HepG2 (cell line): ENCODE results near the gene NELFB. TPM values are rescaled to one million over a fixed set of nuclear protein-coding genes. Genes with fewer than 3 reads are reported as not detected.
A peak's percentile ranks its signal among the peaks of the same experiment; 100 is the strongest.

Experiments used
- ATF7-NPFF ChIP-seq: sonication (generic); formaldehyde crosslinking; IDR thresholded peaks from 2 replicates; pipeline ENCODE4 v1.8.1; 2023; ENCODE audit warnings: mild to moderate bottlenecking, low read depth, missing genetic modification reagents, moderate library complexity
- E2F5 ChIP-seq: sonication (generic); formaldehyde crosslinking; conservative IDR thresholded peaks from 2 replicates; pipeline ENCODE4 v1.4.0; 2020; ENCODE audit warnings: missing genetic modification reagents
- FOXO4 ChIP-seq: sonication (generic); formaldehyde crosslinking; conservative IDR thresholded peaks from 2 replicates; pipeline ENCODE4 v1.8.1; 2023; ENCODE audit warnings: missing genetic modification reagents
- GATAD1 ChIP-seq: IDR thresholded peaks from 2 replicates; pipeline ENCODE4 v1.6.1; 2016; ENCODE audit warnings: missing genetic modification reagents, missing compliant biosample characterization
- HNRNPK ChIP-seq: fragments of 200-400 bp; formaldehyde crosslinking; IDR thresholded peaks from 2 replicates; pipeline ENCODE4 v1.6.1; 2018; ENCODE audit warnings: low read length, low read depth, moderate library complexity, mild to moderate bottlenecking; ENCODE audit not compliant: poor library complexity, severe bottlenecking
- HOXA7 ChIP-seq: sonication (generic); formaldehyde crosslinking; IDR thresholded peaks from 2 replicates; pipeline ENCODE4 v1.8.1; 2022; ENCODE audit warnings: mild to moderate bottlenecking, missing genetic modification reagents, moderate library complexity
- IRF9 ChIP-seq: sonication (generic); formaldehyde crosslinking; IDR thresholded peaks from 2 replicates; pipeline ENCODE4 v1.8.0; 2022; ENCODE audit warnings: missing genetic modification reagents, mild to moderate bottlenecking, borderline replicate concordance
- JUN ChIP-seq: sonication (generic); formaldehyde crosslinking; IDR thresholded peaks from 2 replicates; pipeline ENCODE4 v1.4.0; 2020; ENCODE audit warnings: mild to moderate bottlenecking, missing genetic modification reagents
- MED1 ChIP-seq: sonication (generic); formaldehyde crosslinking; IDR thresholded peaks from 2 replicates; pipeline ENCODE4 v1.4.0; 2020; ENCODE audit warnings: missing genetic modification reagents
- MXD3 ChIP-seq: IDR thresholded peaks from 2 replicates; pipeline ENCODE4 v1.6.1; 2016; ENCODE audit warnings: mild to moderate bottlenecking, missing biosample characterization, missing genetic modification reagents
- PHF8 ChIP-seq: sonication (generic); formaldehyde crosslinking; IDR thresholded peaks from 2 replicates; pipeline ENCODE4 v1.5.0; 2020; ENCODE audit warnings: missing genetic modification reagents
- RXRB ChIP-seq: IDR thresholded peaks from 2 replicates; pipeline ENCODE4 v1.6.1; 2016; ENCODE audit warnings: borderline replicate concordance, missing genetic modification reagents, missing compliant biosample characterization
- ZBTB2 ChIP-seq: sonication (generic); formaldehyde crosslinking; IDR thresholded peaks from 2 replicates; pipeline ENCODE4 v1.8.0; 2022; ENCODE audit warnings: low read depth, missing genetic modification reagents
- ZBTB44 ChIP-seq: sonication (generic); formaldehyde crosslinking; IDR thresholded peaks from 2 replicates; pipeline ENCODE4 v1.4.0; 2020; ENCODE audit warnings: missing genetic modification reagents
- ZFP41 ChIP-seq: sonication (generic); formaldehyde crosslinking; IDR thresholded peaks from 2 replicates; pipeline ENCODE4 v1.4.0; 2020; ENCODE audit warnings: mild to moderate bottlenecking, missing genetic modification reagents, borderline replicate concordance
- ZNF691 ChIP-seq: sonication (generic); formaldehyde crosslinking; IDR thresholded peaks from 2 replicates; pipeline ENCODE4 v1.4.0; 2020; ENCODE audit warnings: missing genetic modification reagents, low read depth, mild to moderate bottlenecking, borderline replicate concordance
- ZNF710 ChIP-seq: sonication (generic); formaldehyde crosslinking; IDR thresholded peaks from 2 replicates; pipeline ENCODE4 v1.5.0; 2020; ENCODE audit warnings: mild to moderate bottlenecking, missing genetic modification reagents, borderline replicate concordance
- ZNF878 ChIP-seq: sonication (generic); formaldehyde crosslinking; IDR thresholded peaks from 2 replicates; pipeline ENCODE4 v1.8.1; 2023; ENCODE audit warnings: mild to moderate bottlenecking, missing genetic modification reagents, moderate library complexity
- polyA plus RNA-seq, 8 experiments: library from polyadenylated mRNA; depleted of rRNA in 3 of 8; stranded (reverse) in 7 of 8; unstranded in 1 of 8; fragments of >200 nt; fragmentation: Illumina TruSeq in 4 of 8; extraction: Trizol in 4 of 8; gene quantifications; 2 replicates each; pipeline versions ENCODE4 v1.2.1 to v1.2.3, GENCODE V29; 2011 to 2016; ENCODE audit warnings: low read depth in 4 of 8, missing spikeins in 1 of 8, mixed read lengths in 1 of 8; ENCODE audit not compliant: insufficient read depth in 1 of 8
- total RNA-seq, 5 experiments: library from RNA; depleted of rRNA; stranded (reverse); fragments of >200 nt; fragmentation: Illumina TruSeq; extraction: Trizol; gene quantifications; 2 replicates each; pipeline ENCODE4 v1.2.3, GENCODE V29; 2016; ENCODE audit warnings: low read depth in 1 of 5

Gene NELFB
- total and polyA plus RNA-seq, 2 of the 13 experiments (the other 11 are each of a cell fraction or from before 2014, with no cell fraction given): 26.5 to 45.8 TPM

- TF ChIP-seq ZBTB2 (CRISPR knock-in tag) (peak; percentile 22; the same call in 1 of the 2 replicates), GATAD1 (peak; percentile 81), JUN (CRISPR knock-in tag) (no peak), ATF7-NPFF (CRISPR knock-in tag) (peak; percentile 54; the same call in 1 of the 2 replicates), ZNF710 (no peak), IRF9 (CRISPR knock-in tag) (peak; percentile 75; the same call in 1 of the 2 replicates), ZNF691 (peak; percentile 68; the same call in 1 of the 2 replicates), MED1 (CRISPR knock-in tag) (peak; percentile 78), HNRNPK (no peak), HOXA7 (no peak), ZBTB44 (CRISPR knock-in tag) (no peak), MXD3 (CRISPR knock-in tag) (peak; percentile 58), RXRB (CRISPR knock-in tag) (peak; percentile 69; the same call in 1 of the 2 replicates), PHF8 (CRISPR knock-in tag) (peak; percentile 91), FOXO4 (CRISPR knock-in tag) (peak; percentile 94; the same call in 1 of the 2 replicates), ZNF878 (CRISPR knock-in tag) (0 out of 2 replicates have a peak, but pooled peaks have one; percentile 55), E2F5 (CRISPR knock-in tag) (no peak), ZFP41 (CRISPR knock-in tag) (no peak)
These were observed 22.4 kb downstream of the NELFB start, which contains the start of gene TOR4A (continued) for GRCh38 chr9:137277329-137278041.
